ENCODE results near the gene STMND1.
"Not testable (repeated sequence)": the region's sequence is repeated elsewhere in the genome, so short reads cannot be mapped to it uniquely, and the experiment has no call there.

Gene STMND1

DNA sequence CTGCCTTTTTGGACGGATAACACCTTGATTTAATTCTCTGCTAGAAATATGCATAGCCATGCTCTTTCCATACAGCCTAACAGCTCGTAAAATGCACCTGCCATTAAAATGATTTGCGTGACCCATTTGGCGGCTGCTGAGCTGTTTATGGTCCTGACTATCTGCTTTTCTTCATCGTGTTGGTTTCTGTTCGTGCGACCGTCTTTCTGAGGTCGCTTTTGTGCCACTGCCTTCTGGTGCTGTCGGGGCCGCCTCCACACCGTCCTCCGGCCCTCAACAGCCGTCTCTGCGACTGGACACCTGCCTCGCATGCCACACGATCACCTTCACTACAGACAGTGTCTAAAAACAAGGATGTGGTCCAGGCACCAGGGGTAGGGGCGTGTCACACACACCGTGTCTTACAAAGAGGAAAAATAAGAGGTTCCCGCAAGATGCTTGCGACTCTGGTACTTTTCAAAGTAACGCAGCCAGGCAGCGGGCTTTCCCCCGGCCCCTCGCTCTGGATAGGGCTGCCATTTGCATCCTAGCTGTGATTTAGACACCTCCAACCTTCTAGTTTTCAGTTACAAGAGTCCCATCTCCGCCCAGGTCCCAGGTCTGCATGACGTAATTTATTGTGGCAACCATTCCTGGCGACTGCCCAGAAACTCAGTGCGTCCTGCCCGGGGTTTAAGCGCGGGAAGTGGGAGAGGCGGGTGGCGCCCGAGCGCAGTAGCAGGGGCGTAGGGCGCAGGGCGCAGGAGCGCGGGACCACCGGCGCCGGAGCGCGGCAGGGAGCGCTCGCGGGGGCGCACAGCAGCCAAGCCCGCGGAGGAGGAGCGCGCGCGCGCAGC lies at the start of gene STMND1:
Gene STMND1, plus strand, starts transcription at position 629 of the 836 bp plus-strand sequence. CDS start 208 bp downstream, outside the sequence.
- DNase-seq: no peak

DNA sequence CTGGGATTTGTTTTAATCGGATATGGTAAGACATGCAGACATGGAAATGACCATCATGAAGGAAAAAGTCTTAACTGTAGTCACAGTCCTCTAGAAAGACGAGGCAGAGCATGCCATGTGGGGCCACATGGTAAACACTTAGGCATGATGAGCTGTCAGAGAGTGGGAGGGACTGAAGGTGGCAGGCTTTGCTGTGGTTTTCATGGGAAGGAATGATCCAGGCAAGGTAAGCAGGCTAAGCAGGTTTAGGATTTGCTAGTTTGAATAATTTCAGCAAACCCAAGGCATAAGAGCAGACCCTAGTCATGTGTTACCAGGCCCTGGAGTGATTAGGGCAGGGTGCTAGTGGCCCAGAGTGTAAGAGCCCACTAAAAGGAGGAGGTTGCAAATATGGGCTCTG lies 47.2 kb upstream of the STMND1 start:
- DNase-seq: no peak

DNA sequence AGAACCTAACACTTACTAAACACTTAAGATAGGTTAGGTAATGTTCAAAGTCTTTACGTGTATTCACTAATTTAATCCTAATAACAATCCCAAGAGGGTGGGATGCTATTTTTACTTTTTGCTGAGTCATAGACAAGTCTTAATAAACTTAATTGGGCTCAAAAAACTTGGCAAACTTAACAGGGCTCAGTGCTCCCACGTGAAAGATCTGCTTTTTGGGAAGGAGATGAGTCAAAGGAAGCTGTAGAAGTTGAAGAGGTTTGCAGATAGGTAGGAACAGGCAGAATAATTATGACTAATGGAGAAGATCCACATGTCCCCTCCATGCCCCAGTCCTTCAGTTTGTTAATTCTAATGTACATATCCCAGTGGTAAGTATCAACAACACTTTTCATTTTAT lies 44.5 kb upstream of the STMND1 start:
- DNase-seq: no peak

DNA sequence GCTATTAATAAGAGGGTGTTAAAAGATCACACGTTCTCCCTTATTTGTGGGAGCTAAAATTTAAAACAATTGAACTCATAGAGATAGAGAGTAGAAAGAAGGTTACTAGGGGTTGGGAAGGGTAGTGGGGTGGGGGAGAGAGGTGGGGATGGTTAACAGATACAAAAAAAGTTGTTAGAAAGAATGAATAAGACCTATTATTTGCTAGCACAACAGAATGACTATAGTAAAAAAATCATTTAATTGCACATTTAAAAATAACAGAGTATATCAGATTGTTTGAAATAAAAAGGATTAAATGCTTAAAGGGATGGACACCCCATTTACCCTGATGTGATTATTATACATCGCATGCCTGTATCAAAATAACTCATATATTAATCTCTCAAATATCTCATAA lies 43.3 kb upstream of the STMND1 start:
- no peak for DNase-seq

DNA sequence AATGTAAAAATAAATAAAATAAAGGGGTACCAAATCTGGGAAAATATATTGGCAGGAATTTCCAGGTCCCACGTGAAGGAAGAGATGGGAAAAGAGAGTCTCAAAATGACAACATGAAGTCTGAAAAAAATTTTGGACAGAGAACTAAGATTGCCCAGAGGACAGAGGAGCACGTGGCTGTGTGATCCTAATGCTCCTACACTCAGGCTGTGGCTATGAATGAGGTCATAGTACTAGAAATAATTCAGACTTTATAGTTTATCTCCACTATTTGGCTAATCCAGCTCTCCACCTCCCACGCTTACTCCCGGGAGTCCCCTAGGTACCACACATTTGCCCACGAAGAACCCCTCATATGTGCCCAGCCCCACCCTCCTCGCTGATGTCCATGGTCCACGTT lies 42.8 kb upstream of the STMND1 start:
- DNase-seq: no peak

DNA sequence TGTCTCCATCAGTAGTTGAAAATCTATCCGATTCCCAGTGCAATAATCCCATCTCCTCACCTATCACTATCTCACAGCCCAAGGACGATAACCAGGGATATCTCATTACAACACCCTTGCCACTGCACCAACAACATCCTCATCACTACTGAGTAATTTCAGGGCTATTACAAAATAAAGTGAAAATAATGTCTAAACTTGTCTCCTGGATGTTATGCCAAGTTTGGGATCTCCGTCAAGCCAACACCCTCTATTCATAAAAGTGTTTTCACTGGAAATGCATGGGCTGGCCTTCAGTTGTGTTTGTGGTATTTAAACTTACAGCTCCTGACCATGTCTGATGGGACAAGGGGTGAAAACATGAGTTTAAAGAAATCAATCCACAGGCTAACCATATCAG lies 42.0 kb upstream of the STMND1 start:
- no peak for DNase-seq

DNA sequence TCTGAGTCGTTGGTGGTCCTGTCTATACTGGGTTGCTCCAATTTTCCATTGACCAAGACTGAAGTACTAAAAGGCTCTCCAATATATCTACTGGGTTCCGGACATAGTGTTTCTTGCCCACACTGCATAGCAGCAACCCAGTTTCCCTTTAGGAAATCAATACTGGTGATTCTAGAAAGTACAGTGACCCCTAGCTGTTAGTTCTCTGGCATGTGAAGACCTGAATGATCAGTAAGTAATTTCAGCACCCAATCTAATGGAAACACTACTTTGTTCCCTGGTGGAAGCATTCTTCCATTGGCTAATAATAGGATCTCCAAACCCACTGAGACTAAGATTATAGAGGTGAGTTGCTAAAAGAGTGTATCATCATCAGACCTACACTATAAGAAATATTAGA lies 40.8 kb upstream of the STMND1 start:
- no peak for DNase-seq

DNA sequence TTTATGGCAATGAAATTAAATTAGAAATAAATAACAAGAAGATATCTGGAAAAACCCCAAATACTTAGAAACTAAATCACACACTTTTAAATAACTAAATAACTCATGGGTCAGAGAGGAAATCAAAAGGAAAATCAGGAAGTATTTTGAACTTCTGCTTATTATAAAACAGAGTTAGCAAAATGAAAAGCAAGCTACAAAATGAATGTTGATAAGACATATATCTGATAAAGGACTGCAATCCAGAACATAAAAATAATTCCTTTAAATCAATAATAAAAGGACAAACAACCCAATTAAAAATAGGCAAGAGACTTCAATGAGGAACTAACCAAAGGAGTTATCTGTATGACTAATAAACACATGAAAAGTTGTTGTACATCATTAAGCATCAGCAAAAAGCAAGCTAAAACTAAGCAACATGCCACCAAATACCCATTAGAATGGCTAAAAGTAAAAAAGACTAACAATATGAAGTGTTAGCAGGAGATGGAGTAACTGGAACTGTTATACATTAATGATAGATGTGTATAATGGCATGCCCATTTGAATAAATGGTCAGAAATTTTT lies 38.9 kb upstream of the STMND1 start:
- no peak for DNase-seq

DNA sequence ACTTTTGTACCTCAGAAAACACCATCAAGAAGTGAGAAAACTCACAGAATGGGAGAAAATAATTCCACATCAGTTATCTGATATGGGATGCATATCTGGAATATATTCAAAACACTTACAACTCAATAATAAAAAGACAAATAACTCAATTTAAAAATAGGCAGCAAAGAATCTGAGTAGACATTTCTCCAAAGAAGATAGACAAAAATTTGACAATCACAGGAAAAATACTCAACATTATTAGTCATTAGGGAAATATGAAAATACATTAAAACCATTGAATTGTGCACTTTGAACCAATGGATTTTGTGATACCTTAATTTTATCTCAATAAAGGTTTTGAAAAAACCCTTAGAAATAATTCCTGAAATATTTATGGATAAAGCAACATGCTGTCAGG lies 36.9 kb upstream of the STMND1 start:
- no peak for DNase-seq

DNA sequence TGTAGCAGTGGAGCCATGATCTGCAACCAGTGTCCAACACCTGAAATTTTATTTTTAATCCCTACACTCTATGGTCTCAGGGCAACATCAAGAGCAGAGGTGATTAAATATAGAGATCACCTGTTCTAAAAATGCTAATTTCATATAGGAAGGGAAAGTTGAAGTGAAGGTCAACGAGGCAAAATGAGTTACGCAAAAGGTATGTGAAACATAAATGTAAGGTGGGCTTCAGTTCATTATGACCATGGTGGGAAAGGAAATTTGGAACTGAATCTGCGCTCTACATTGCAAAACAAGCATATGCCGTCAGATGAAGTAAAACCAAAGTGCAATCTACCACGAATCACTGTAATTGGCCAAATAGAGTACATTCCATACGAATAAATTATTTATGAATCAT lies 35.2 kb upstream of the STMND1 start:
- DNase-seq: no peak

DNA sequence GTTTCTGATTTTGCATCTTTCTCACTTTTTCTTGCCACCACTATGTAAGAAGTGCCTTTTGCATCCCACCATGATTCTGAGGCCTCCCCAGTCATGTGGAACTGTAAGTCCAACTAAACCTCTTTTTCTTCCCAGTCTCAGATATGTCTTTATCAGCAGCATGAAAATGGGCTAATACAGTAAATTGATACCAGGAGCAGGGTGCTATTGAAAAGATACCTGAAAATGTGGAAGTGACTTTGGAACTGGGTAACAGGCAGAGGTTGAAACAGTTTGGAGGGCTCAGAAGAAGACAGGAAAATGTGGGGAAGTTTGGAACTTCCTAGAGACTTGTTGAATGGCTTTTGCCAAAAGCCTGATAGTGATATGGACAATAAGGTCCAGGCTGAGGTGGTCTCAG lies 32.9 kb upstream of the STMND1 start:
- DNase-seq: not testable (repeated sequence)

DNA sequence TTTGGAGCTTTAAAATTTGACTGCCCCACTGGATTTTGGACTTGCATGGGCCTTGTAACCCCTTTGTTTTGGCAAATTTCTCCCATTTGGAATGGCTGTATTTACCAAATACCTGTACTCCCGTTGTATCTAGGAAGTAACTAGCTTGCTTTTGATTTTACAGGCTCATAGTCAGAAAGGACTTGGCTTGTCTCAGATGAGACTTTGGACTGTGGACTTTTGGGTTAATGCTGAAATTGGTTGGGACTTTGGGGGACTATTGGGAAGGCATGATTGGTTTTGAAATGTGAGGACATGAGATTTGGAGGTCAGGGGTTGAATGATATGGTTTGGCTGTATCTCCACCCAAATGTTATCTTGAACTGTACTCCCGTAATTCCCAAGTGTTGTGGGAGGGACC lies 31.4 kb upstream of the STMND1 start:
- DNase-seq: not testable (repeated sequence)

DNA sequence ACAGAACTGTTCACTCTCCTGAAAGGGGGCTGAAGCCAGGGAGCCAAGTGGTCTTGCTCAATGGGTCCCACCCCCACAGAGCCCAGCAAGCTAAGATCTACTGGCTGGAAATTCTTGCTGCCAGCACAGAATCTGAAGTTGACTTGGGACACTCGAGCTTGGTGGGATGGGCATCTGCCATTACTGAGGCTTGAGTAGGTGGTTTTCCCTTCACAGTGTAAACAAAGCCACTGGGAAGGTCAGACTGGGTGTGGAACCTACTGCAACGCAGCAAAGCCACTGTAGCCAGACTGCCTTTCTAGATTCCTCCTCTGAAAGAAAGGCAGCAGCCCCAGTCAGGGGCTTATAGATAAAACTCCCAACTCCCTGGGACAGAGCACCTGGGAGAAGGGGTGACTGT lies 28.3 kb upstream of the STMND1 start:
- DNase-seq: not testable (repeated sequence)

DNA sequence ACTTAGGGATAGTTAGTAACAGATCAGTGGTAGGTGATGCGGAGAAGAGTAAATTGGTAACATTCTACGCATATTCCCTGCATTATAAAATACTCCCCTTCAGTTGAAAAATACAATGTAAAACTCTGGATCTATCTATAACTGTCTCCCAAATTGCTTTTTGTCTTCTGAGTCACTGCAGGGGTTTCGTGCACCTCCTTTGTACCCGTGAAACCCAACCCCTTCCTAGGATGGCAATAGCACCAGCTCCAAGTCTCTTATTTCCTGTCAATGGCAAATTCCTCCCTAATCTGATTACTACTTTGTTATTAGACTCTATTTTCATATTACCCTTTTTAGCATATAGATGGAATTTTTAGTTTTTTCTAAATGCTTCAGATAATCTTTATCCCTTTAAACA lies 20.6 kb upstream of the STMND1 start:
- no peak for DNase-seq

DNA sequence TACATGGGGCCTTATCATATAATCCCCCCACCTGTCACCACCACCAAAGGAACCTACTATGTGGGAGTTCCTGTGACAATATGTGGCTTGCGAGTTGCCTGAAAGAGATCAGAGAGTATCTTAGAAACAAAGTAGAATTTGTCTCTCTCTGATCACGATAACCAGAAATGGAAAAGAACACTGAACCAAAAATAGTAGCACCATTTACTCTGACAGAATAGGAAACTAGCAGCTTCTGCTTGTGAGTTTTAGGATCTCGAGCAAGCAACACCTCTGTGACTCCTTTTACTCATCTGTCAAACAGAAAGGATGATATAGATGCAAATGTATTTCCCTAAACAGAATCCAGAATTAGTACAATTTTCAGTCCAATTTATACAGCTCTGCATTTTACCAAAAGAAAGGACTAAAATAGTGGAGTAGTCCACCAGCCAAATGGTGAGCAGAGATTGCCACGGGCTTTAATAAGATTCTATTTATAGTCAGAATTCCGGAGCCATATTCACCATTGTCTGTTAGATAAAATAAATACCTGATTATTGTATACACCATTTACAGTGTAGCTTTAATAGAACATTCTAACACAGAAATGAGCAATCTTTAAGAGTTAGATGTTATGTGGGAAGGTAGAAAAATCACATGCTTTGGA lies 19.9 kb upstream of the STMND1 start:
- no peak for DNase-seq

DNA sequence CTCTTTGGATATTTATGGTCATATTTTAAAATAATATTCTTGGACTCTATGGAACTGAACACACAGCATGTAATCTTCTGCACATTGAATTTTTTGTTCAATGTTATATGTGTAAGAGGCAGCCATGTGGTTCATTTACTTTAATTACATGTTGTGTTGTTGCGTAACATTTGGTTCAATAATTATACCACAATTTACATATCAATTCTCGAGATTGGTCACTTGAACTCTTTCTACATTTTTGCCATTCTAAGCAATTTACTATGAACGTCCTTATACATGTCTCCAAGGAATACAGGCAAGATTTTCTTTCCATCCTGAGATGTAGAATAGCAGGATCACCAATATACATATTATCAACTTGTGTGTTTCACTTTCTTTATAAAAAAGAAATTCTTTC lies 18.5 kb upstream of the STMND1 start:
- no peak for DNase-seq

DNA sequence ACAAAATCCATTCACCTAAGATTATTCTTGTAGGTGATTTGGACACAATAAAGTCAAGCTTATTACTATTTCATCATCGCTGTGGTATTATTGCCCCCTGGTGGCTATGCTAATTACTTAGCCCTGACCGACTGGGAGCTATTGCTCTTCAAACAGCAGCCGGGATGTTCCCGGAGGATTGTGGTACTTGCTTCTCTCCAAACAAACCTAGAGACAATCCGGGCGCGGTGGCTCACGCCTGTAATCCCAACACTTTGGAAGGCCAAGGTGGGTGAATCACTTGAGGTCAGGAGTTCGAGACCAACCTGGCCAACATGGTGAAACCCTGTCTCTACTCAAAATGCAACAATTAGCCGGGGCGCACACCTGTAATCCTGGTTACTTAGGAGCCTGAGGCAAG lies 15.4 kb upstream of the STMND1 start:
- DNase-seq: peak; percentile 25

DNA sequence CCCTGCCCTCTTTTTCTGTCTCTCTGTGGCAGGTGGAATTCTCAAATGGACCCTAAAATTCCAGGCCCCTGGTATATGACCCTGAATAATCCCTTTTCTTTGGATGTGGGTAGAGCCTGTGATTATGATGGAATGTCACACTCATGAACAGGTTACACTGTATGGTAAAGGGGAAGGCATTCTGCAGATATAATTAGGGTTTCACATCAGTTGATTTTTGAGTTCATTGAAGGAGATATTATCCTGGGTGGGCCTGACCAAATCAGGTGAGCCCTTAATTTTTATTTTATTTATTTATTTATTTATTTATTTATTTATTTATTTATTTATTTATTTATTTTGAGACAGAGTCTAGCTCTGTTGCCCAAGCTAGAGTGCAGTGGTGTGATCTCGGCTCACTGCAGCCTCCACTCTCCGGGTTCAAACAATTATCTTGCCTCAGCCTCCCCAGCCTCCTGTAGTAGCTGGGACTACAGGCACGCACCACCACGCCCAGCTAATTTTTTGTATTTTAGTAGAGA lies 13.7 kb upstream of the STMND1 start:
- DNase-seq: no peak

DNA sequence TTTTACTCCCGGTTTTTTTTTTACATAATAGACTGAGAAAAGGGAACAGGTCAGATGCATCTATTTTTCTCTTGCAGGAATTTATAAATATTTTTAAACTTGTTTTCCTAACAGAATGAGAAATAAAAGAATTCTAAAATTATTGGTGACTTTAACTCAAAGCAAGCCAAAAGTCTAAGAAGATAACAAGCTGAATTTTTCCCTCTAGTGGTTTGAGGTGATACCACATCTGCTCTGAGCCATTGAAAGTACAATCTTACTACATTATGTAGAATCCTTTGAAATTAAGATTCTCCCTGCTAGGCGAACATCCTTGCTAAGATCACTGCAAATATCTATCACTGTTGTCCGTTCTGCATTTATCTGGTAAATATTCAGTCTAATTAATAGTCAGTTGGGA lies 10.7 kb upstream of the STMND1 start:
- no peak for DNase-seq

DNA sequence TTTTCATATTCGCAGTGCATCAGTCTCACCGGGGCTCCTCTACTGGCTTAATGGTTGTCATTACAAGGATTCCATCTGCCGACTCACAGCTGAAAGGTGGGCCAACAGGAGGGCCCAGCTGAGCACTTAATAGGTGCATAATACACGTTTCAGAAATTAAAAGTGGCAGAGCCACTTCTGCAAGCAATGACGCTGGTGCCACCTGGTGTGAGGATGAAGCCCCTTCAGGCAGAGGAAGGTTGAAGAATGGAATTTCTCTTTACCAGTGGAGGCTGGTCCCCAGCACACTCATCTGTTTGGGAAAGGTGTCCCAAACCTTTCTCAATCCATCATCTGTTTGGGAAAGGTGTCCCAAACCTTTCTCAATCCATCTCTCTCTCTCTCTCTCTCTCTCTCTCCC lies 8.2 kb upstream of the STMND1 start:
- no peak for DNase-seq

DNA sequence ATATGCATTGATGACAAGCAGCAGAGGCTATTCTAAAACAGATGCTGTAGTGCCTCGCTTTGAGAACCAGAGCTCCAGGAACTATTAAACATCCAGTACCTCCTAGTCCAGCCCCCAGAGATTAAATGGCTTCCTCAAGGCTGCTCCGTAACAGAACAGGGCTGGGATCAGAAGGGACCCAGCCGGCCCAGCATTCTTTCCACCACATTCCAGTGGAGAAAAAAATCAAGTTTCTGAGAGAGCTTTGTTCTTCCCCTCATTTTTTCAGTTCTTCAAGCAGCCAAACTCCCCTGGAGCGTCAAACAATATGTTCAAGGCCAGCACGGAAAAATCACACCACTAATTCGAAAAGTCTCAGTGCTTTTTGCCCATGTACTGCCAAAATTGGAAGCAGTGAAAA lies 5.8 kb upstream of the STMND1 start:
- no peak for DNase-seq

DNA sequence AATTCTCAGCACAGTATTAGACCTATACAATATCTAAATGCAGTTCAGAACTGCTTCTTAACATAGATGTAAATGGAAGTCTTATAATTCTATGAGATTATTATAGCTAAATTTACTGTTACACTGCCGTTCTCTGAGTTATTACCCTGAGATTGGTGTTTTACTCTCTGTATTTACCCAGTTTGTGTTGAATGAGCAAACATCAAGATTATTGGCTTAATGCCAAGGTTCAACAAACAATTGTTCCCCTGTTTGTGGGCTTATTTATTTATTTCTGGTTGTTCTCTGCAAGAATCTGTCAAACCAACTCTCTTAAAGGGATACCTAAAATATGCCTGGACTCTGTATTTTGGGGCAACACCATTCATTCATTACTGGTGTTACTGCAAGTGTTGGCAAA lies 5.2 kb upstream of the STMND1 start:
- no peak for DNase-seq

DNA sequence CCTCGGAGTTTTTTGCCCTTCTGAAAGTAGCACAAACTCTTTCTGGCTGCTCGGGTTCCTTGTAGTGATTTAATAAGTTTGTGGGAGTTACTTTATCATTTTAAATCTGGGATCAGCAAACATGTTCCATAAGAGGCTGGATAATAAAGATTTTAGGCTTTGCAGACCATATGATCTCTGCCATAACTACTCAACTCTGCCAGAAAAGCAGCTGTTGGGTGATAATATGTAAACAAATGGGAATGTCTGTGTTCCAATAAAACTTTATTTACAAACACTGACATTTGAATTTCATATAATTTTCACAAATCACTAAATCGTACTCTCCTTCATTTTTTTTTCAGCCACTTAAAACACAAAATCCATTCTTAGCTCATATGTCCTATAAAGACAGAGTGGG lies 3.9 kb upstream of the STMND1 start:
- DNase-seq: no peak

DNA sequence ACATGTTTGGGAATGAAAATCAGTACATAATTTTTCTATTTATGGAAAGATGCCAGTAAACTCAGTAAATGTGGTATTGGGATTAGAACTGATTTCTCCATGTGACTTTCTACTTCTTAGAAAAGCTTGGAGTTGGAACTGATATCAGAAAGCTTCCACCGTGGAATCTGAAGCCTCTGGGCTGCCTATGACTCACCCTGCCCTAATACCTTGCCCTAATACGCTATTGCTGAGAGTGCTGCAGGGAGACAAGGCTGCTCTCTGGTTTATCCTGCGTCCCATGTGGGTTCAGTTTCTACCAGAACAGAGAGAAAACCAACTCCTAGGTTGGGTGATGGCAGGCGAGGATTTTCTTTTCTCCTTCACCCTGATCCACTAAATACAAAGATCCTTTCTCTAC lies 3.3 kb upstream of the STMND1 start:
- no peak for DNase-seq

Data from NCI-H1048 (cell line).